ENCODE data around the gene FLNB. TPM values are rescaled to one million over a fixed set of nuclear protein-coding genes. Genes with fewer than 3 reads are reported as not detected.

FLNB gene
- total and polyA plus RNA-seq, 10 of the 15 experiments (the other 5 are each of a cell fraction or from before 2014, with no cell fraction given), result 13.6 to 51.8 (median 26.4) TPM

- SMC1A ChIA-PET (ENCODE audit: uncharacterized antibody, unreplicated experiment), result interaction anchor here (1.9 kb wide), 1 partner anchor 18 kb away, joined by 5 read pairs; no protein-coding TSS in a partner anchor
- no TSS peak for BruUV-seq (replicated peaks)
- POLR2A ChIA-PET, result no interaction called here
- Histone ChIP-seq H4K20me1 (ENCODE audit: control insufficient read depth, insufficient read depth) (no peaks in the 10 kb centered on the region), H3K4me2 (ENCODE audit: control insufficient read depth, insufficient read depth) (no peak overlapping the region), H3K4me1 (ENCODE audit: control insufficient read depth, insufficient read depth, low read length) (no peaks in the 10 kb centered on the region), H3K79me2 (ENCODE audit: control insufficient read depth, insufficient read depth, low read length) (no peaks in the 10 kb centered on the region), H3K36me3 (ENCODE audit: control insufficient read depth in 2 of 2, insufficient read depth in 2 of 2, low read length in 1 of 2) (peaks cover 10 to 16% of the 10 kb centered on the region in 2 experiments), H3K27ac (ENCODE audit: control insufficient read depth, insufficient read depth) (no peak overlapping the region), H3K9ac (ENCODE audit: control insufficient read depth, insufficient read depth, low read length) (no peak overlapping the region), H3K27me3 (replicated peaks in 1 of 2; ENCODE audit: control insufficient read depth in 2 of 2, insufficient read depth in 2 of 2, low read length in 1 of 2) (no peaks in the 10 kb centered on the region), H2AFZ (ENCODE audit: control insufficient read depth, low read depth, low read length) (no peak overlapping the region), H3K9me3 (replicated peaks; ENCODE audit: control insufficient read depth, insufficient read depth, low read length) (no peaks in the 10 kb centered on the region), H3K4me3 (no peak overlapping the region)
- intact Hi-C loops (cut with micrococcal nuclease; ENCODE audit: unreplicated experiment) (no loop called here), in situ Hi-C loops (cut with MboI) (no loop called here)
- TF ChIP-seq HDAC6 (IDR thresholded peaks at IDR 0.05; ENCODE audit: unreplicated experiment), result no peak
- no peak for TF ChIP-seq HCFC1 (IDR thresholded peaks at IDR 0.05; ENCODE audit: low read length)
- no peak for TF ChIP-seq BHLHE40 (IDR thresholded peaks at IDR 0.05; ENCODE audit: borderline replicate concordance in 1 of 2, low read depth in 2 of 2, low read length in 1 of 2)
- no peak for TF ChIP-seq RCOR1 (conservative IDR thresholded peaks at IDR 0.05; ENCODE audit: low read depth, low read length)
- TF ChIP-seq ZNF207 (IDR thresholded peaks at IDR 0.05; ENCODE audit: borderline replicate concordance), result no peak
- TF ChIP-seq CBX5 (IDR thresholded peaks at IDR 0.05; ENCODE audit: low read depth), result no peak
- no peak for TF ChIP-seq FOXK2 (IDR thresholded peaks at IDR 0.05)
- no peak for TF ChIP-seq ZZZ3 (IDR thresholded peaks at IDR 0.05; ENCODE audit: control insufficient read depth, insufficient read length, low read depth)
- TF ChIP-seq IRF4 (IDR thresholded peaks at IDR 0.05; ENCODE audit: low read depth, low read length), result no peak
- TF ChIP-seq IKZF2 (IDR thresholded peaks at IDR 0.05), result no peak
- no peak for TF ChIP-seq STAT3 (IDR thresholded peaks at IDR 0.05; ENCODE audit: low read depth, low read length)
- TF ChIP-seq, protein P1, sequence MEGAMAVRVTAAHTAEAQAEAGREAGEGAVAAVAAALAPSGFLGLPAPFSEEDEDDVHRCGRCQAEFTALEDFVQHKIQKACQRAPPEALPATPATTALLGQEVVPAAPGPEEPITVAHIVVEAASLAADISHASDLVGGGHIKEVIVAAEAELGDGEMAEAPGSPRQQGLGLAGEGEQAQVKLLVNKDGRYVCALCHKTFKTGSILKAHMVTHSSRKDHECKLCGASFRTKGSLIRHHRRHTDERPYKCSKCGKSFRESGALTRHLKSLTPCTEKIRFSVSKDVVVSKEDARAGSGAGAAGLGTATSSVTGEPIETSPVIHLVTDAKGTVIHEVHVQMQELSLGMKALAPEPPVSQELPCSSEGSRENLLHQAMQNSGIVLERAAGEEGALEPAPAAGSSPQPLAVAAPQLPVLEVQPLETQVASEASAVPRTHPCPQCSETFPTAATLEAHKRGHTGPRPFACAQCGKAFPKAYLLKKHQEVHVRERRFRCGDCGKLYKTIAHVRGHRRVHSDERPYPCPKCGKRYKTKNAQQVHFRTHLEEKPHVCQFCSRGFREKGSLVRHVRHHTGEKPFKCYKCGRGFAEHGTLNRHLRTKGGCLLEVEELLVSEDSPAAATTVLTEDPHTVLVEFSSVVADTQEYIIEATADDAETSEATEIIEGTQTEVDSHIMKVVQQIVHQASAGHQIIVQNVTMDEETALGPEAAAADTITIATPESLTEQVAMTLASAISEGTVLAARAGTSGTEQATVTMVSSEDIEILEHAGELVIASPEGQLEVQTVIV (IDR thresholded peaks at IDR 0.05; ENCODE audit: borderline replicate concordance, partially characterized antibody), result no peak
- TF ChIP-seq ATF7 (IDR thresholded peaks at IDR 0.05; ENCODE audit: low read depth), result no peak
- TF ChIP-seq FOS (IDR thresholded peaks at IDR 0.05; ENCODE audit: borderline replicate concordance, extremely low read depth, insufficient read length), result no peak
- TF ChIP-seq ESRRA (IDR thresholded peaks at IDR 0.05; ENCODE audit: low read length), result no peak
- TF ChIP-seq TBL1XR1 (IDR thresholded peaks at IDR 0.05; ENCODE audit: low read depth, low read length), result no peak
- CTCF ChIA-PET, result interaction anchor here (1.2 kb wide), 1 partner anchor 18 kb away, joined by 3 read pairs; no protein-coding TSS in a partner anchor
- DNase-seq (ENCODE audit: low read depth, low spot score) (no peak), FAIRE-seq (no peak), ATAC-seq (no peak)
- WGBS (ENCODE audit: insufficient coverage, insufficient replicate concordance, low lambda C conversion rate, missing lambda C conversion rate), result 74% methylated on average over 4 of the region's 4 CpGs
- RAD21 ChIA-PET (ENCODE audit: unreplicated experiment), result no interaction called here
These were observed 129.1 kb downstream of the FLNB start for GRCh38 chr3:58137306-58137705.

Data from GM12878 (cell line).